GM21619 (cell line): ENCODE results near the gene RPS27L.

Experiments
- ATAC-seq: cut with Tn5 transposase; IDR thresholded peaks from one replicate; pipeline ENCODE4 v1.9.1; 2021; ENCODE audit not compliant: unreplicated experiment

RPS27L gene

DNA sequence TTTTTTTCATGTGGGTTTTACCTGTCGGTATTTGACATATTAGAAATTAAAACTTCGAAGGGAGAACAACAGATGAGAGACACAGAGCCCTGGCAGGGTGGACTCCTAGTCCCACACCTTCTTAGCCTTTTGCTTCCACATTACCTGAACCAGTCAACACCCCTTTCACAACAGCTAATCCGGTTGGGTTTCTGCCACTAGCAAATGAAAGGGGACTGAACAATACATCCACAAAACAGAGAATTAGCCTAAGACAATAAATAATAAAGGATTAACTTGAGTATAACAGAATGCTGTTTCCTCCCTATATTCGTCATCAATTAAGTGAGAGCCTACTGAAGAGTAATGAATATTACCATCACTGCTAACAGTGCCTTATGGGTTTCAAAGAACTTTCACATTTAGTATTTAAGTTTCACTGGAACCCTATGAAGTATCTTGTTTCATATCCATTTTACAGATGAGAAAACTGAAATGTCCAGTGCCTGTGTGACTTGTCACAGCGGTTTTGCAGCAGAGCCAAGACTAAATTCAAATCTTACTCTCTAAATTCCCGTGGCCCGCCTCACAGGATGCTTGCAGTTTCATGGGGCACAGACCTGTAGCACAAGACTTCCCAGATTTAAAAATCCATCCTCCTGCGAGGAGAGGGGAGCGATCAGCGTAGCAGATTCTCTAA is 31.1 kb upstream of the RPS27L start:
- ATAC-seq, result peak; percentile 11

DNA sequence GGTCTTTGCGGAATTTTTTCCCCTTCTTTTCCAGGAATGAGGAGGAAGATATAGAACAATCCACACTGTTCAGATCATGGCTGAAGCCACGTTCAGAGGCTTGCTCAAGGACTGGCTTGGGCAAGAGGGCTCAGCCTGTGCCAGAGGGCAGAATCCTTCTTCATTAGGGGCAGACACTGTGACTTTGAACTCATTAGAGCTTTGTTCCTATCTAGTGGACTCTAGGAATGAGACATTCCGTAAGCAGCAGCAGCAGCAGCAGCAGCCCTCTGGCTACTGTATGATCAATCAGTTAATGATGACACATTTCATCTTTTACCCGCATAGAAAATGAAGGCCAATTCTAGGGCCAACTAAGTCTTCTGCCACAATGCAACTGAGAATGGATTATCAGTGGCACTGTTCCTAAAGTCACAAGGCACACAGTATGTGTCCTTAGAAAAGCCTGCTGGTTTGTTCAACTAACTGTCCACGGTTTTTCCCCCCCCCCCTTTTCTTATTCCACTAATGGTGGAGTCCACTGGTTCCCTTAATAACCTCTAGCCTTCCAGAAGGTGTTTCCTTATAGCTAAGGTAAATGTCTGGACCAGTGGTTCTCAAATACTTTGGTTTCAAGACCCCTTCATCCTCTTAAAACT is 30.4 kb upstream of the RPS27L start:
- no peak for ATAC-seq

DNA sequence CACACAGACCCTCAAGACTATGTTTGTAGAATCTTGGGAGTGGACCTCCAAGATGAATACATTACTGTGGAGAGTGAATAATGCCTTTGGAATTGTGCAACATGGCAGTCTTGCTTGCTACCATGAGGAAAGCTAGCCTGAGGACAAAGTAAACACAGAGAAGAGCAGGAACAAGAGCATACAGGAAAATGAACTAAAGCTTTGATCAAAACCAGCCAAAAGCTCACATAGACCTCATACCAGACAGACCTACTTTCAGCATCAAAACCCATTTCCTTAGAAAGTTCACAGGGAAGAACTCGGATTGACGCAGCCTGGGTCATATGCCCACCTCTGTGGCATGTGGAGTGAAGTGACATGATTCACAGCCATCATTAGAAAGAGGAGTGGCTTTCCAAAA is 28.8 kb upstream of the RPS27L start:
- ATAC-seq, result no peak

DNA sequence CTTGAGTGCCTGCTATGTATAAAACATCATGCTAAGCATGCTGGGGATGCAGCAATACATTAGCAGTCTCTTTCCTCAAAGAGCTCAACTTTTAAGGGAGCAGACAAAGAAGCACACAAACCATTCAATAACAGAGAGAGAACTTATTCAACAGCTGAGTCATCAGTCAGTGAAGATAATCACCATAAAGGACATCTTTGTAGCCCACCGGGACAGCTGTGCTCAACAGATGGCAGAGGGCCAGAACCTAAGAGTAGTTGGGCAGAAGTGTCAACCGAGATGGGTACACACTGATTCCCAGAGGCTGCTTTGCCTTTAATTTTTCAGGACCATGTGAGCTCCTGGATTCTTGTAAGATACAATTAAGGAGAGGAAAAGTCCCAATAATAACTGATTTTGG is 27.9 kb upstream of the RPS27L start:
- no peak for ATAC-seq

DNA sequence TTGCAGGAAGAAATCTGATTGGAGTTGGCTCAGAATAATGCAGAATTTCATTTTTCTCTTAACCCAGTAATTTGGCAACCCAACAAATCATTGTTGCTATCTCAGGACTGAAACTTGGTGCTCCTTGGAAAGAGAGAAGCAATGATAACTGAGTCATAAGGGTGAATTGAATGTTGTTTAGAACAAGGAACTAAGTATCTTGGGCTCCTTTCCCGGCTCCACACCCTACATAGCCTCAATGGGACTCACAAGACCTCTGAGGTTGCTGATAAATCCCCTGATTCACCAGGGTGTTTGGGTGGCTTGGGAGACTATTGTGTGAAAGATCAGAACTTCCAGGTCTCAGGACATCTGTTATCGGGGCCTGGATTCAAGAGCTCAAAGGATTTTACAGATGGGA is 24.4 kb upstream of the RPS27L start:
- no peak for ATAC-seq

DNA sequence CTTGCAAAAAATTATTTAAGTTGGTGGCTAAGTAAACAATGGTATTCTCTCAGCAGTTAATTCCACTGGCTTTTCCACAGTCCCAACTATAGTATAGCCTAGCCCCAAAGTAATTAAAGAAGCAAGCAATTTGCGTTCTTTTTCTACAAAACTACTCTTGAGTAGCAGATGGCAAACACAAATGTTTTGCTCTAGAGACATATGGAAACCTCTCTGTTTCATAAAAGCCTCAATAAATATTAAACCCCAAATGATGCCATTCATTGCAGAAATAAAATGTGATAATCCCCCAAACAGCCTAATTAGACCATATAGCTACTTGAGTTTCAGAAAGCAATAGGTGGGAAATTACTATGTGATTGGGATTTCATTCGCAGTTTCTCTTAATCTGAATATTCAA is 23.5 kb upstream of the RPS27L start:
- no peak for ATAC-seq

DNA sequence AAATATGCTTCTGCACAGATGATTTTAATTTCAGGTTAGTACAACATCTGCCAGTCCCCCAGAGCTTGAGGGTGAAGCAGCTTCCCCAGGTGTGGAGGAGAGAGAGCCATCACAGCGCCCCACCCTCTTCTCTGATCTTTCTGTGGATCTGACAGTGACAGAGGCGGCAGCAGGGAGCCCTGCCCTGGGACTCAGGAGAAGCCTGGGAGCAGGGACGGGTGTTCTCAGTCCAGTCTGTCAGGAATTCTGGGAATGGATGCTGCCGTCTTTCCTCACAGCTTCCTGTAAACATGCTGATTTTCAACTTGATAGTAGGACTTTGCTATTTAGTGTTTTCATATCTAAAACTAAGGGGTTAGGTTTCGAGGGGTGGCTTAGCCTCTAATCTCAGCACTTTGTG is 20.8 kb upstream of the RPS27L start:
- no peak for ATAC-seq

DNA sequence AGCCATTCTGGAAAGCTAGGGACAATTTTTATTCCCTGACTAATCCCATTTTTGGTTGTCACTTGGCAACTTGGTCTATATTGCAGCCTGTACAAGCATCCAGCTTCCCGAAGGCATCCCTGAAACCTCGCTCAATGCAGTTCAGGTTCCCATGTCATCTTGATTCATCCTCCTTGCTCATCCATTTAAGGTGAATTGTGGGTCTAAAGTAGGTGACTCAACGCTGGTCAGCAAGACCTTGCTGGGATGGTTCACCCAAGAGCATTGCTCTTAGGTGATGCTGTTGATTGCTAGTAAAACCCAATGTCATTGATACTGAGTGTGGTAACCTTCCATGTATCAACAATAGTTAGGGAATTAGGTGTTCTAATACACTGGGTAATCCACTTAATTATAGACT is 19.0 kb upstream of the RPS27L start:
- ATAC-seq, result no peak

DNA sequence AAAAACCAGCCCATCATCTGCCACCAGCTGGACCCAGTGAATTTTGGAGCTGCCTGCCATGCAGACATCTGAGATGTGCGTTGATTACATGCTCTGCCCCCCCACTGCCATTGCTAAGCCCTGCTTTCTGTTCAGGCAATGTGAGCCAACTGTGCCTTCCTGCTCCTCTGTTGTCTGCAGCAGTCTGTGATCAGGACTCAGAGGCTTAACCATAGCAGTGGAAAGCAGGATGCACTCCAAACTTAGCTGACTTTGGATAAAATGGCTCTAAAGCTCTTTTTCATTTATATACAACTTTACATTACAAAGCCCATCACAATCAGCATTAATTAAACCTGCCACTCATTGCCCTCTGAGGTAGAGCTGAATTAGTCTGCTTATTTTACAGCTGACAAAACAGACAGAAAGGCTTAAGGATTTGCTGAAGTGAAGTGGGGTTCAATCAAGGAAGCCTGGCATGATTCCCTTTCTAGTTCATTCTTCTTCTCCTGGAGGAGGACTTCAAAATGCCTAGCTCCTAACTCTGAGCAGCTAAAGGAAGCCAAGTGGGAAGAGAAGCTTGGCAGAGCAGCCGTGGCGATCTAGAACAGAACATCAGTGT is 15.7 kb upstream of the RPS27L start:
- no peak for ATAC-seq

DNA sequence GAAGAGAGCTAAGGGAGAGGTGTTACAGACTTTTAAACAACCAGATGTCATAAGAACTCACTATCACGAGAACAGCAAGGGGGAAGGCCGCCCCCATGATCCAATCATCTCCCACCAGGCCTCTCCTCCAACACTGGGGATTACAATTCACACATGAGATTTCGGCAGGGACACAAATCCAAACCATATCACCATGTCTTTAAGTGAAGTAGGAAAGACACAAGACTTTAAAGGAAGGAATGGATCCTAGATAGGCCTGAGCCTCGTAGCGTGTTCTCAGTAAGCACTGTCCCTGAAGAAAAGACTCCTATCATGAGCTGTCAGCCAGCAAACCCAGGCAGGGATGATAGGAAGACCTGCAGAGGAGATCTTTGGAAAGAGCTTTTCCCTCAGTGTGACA is 15.1 kb upstream of the RPS27L start:
- ATAC-seq, result no peak

DNA sequence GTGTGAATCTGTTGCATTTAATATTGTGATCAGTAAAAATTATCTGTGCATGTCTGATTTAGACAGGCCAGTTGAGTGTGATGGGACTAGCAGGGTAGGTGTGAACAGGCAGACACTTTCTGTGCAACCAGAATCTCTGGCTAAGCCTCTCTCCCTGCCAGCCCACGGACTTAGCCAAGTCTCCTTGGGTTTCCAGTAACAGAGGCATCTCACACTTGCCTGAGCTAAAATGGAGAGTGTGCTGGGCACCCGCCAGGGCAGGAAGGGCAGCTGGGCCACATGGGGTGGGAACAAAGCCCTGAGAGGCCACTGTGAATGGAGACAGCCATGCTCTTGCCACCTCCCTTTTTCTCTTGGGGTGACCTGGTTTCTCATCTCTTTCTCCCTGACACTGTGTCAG is 12.5 kb upstream of the RPS27L start:
- no peak for ATAC-seq

DNA sequence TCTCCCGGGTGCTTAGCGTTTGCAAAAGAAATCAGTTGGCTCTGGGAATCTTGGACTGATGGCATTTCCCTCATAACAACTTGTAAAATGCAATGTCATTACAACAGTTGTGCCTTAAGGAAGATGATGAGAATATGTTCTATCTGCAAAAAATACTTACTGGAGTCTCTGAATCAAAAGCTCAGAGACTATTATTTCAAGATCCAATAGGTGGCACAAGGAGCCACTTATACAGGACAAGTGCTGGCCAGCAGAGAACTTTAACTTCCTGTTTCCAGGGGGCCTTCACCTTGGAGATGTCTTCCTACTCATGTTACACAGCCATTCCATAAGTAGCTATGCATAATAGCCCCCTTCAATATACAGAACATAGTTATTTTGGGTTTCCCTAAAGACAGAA is 8.9 kb upstream of the RPS27L start:
- ATAC-seq, result no peak

DNA sequence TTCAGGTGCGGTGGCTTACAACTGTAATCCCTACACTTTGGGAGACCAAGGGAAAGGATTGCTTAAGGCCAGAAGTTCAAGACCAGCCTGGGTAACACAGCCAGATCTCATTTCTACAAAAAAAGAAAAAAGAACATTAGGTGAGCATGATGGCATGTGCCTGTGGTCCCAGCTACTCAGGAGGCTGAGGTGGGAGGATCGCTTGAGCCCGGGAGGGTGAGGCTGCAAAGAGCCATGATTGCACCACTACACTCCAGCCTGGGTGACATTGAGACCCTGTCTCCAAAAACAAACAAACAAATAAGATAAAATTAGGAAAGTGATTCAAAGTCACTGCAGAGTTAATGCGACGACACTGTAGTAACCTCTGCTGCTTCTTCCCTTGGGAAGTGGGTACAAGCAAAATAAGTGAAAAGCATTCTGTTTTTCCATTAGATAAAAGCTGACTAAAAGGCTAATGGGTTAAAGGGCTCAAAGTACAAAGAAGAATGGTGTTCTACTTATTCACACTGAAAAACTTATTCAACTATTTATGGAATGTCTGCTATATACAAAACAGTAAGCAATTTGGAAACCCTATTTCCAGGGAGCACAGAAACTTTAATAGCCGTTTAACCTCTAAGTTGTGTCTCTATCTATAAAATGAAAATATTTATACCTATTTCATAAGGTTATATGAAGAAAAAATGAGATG is 8.0 kb upstream of the RPS27L start:
- no peak for ATAC-seq

DNA sequence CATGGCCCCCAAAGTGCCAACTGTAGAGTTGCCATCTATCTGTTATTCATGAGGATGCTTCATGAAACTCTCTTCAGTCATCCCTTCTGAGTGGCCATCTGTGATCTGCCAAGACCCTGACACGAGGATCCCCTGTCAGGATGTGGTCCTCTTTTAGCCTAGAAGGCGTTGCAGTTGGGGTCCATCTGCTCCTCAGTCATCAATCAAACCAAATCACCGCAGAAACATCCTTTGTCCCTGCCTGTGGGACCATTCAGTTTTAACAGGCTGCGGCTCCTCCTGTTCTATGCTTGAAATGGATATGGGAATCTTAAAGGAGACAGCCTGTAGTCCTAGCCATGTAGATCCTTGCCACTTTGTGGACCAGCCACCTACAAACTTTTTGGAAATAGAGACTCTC is 5.9 kb upstream of the RPS27L start:
- no peak for ATAC-seq

DNA sequence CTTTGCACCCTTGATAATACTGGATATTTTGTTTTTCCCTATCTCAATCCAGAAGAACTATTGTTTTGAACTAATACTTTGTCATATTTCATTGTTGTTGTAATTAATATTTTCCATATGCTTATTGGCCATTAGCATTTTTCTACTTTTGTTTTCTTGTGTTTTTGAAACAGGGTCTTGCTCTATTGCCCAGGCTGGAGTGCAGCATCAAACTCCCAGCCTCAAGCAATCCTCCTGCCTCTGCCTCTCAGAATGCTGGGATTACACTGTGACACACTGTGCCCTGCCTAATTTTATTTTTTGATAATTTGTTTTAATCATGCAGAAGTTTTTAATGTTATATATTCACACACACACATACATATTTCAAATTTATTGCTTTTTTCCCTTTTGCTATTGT is 3.4 kb upstream of the RPS27L start:
- no peak for ATAC-seq

DNA sequence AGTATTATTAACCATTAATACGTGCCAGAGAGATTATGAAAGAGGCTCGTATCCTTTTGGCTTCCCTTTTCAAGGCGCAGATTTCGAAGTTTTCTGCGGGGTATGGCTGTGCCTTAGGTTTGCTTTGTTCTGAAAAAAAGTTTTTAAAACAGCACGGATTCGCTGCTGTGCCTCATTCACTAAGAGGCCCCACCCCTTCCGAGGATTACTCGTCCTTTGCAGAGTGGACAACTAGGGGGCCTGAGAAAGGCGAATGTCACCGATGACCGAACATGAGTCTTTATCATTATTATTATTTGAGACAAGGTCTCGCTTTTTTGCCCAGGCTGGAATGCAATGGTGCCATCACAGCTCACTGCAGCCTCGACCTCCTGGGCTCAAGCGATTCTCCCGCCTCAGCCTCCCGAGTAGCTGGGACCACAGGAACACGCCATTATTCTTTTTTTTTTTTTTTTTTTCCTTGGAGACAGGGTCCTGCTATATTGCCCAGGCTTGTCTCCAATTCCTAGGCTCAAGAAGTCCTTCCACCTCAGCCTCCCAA is 684 bp upstream of the RPS27L start:
- peak; percentile 18 for ATAC-seq

DNA sequence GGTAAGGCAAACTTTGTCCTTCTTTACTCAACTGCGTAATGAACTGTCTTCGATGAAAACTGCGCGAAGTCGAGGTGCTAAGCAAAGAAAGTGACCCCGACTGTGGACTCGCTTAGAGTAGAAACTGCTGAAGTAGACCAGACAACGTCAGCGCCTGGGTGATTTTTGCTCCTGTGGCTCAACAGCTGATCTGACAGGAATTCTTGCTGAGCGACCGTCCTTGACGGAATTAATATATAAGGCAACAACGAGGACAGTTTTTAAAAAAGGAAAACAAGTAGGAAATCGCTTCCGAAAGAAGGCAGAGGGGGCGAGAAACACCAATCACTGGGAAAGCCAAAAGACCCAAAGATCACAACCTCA is 541 bp downstream of the RPS27L start:
- ATAC-seq, result no peak

DNA sequence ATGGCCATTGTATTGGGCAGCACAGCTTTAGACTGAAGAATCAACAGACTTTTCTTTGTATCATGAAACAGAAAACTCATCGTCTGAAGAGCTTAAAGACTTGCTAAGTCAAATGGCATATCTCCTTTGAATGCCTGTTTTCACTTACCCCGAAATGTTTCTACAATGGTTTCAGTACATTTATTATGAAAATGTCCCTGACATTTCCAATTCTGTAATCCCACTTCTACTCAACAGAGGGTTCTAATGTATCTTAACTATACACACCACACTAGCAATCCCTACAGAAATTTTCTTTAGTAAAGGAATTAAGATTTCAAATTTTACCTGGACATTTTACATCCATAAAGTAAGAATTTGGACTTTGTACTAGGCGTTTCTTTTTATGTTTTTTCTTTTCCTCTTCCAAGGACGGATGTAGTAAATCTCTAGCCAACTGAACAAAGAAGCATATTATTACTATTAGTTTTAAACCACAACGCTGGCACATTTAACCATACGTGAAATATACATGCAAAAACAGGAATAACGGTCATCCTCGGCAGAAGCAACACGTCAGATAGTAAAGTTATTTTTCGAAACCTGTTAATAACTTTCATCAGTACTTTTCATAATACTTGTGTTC is 1.1 kb downstream of the RPS27L start:
- no peak for ATAC-seq

DNA sequence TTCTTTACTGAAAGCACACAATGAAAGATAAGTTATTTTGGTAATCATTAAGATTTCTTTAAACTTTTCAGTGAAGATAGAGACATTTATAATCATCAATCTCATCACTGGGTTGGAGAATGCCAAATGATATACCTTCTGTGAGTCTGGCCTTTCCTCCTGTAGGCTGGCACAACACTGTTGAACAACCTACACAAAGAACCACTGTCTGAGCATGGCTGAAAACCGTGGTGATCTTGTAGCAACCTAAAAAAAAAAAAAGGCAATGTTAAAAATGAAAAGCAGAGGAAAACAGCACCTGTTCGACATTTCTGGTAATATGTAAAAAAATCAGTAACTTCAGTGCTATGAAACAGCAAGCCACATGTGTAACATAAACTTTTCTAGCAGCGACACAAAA is 1.8 kb downstream of the RPS27L start:
- ATAC-seq, result no peak

DNA sequence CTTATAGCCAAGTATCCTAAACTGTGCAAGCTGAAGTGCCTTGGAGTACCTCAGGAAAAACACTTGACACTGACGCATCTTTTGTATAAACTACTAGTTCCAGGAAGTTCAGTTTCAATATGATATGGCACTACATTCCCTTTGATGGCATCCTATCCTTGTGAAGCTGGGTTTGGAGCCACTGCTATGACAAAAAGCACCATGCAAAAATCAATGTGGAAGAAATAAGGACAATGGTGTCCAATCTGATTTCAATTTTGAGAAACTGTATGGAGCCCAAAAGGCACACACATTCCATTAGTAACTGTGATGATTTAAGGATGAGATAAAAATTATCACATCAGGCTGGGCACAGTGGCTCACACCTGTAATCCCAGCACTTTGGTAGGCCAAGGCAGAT is 5.6 kb downstream of the RPS27L start:
- no peak for ATAC-seq

DNA sequence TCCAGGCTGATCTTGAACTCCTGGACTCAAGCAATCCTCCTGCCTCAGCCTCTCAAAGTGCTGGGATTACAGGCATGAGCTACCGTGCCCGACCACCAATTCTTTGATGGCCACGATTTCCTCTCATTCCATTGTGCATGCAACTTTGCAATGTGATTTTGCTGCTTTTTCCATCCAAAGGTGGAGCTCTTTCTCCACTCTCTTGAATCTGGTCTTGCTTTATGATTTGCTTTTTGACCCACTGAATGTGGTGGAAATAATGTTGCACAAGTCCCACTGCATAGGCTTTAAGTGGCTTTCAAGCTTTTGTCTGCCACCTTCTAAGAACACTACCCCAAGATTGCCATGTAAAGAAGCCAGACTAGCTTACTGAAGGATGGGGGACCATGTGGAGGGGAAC is 10.6 kb downstream of the RPS27L start:
- ATAC-seq, result no peak

DNA sequence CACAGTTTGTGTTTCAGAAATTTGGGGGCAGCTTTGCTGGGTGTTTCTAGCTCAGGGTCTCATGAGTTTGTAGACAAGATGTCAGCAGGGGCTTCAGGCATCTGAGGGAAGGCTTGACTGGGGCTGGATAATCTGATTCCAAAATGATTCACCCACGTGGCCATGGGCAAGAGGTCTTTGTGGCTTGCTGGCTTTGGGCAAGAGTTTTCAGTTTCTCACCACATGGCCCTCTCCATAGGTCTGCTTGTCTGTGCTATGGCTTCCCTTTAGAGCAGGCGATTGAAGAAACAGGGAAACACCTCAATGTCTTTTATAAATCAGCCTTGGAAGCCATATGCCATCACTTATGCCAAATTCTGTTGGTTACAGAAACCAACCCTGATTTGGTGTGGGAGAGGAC is 11.9 kb downstream of the RPS27L start:
- no peak for ATAC-seq
